NCI-H524 (cell line): ENCODE data around the gene CA10.

ENCODE experiments used
- DNase-seq, 2 experiments: peaks; one replicate each; lab custom pipeline; 2025; lab: John Stamatoyannopoulos, UW

CA10 gene

DNA sequence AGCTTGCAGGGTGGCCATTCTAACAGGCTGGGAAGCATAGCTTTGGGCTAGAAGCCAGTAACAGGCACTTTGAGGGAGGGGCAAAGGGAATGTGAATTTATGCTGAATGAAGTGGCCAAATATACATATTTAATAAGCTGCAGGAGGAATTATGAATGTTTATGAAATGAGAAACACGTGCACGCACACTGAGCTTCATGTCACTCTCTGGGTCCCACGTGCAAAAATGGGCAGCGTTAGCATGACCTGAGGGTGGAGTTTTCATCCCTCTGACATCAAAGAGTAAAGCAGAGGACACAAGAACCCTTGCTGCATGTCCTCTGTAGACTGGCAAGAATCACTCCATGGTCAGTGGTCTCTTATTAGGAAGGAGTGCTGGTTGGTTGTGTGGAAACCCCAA is 561.2 kb downstream of the CA10 start:
- no peak for DNase-seq

DNA sequence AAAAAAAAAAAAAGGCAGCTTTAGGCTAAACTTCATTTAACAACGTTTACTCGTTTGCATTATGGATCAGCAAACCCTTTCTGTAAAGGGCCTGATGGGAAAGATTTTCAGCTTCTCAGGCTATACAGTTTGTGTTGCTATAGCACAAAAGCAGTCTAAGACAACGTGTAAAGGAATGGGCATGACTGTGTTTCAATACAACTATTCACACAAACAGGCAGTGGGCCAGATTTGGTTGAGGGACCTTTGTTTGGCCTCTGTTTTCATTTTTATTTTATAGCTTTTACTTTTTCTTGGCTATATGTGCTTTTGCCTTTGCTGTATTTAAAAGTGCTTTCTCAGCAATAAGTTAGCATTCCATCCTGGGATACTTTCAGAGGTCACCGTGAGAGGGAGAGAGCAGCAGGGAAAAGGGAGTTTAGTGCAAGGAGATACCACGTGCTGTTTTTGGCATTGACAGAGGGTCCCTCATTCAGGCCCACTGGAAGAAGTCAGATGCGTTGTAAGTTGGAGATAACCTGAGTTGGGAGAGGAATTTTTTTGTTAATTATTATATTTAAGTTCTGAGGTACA is 562.6 kb downstream of the CA10 start:
- DNase-seq, result no peak

DNA sequence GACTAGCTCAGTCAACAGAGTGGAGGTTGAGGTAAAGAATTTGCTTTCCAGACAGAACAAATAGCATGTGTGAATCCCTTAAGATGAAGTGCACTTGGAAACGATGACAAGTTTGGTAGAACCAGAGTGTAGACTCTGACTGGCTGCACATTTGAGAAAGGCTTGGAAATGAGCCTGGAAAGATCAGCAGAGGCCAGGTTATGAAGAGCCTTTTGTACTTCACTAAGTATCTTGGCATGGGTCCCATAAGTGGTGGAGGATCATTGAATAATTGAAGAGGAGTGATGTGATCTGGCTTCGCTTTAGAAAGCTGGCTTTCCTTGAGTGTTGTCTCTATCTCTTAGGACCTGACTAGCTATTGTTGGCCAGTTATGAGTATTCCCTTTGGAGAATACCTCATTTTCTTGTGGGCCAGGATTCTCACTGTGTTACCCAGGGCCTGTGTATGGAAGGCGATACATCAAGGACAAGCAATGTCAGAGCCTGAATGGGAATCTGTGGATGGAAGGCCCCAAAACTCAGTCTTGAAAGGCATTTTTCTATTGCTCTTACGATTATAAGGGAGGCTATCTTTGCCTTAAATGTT is 568.4 kb downstream of the CA10 start:
- DNase-seq, result peak in 1 of 2 experiments; percentile 33

DNA sequence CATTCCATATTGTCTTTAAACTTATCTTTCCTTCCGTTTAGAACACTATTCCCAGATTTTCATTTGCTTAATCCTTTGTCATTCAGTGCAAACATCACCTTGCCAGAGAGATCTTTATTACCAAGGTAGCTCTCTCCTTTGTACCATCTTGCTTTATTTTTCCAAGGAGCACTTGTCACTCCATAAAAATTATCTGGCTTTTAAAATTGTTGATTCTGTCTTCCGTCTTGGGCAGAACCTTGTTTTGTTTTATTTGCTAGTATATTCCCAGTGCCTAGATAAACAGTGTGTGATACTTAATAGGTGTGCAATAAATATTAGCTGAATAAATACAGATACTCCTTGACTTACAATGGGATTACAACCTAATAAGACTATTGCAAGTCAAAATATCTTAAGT is 570.5 kb downstream of the CA10 start:
- DNase-seq, result no peak

DNA sequence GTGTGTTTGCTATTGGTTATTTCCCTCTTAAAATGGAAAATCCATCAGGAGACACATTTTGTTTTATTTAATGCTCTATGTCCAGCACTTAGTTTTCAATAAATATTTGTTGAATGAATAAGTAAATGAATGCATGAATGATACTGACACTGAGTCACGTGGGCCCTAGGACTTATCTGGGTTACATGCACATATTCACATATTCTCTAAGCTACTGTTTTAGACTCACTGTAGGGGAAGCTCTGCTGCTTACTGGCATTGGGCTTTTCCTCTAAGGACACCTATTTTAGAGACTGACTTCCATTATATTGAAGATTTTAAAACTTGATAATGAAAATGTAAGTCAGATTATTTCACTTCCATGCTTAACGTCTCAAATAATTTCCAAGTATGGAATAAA is 571.0 kb downstream of the CA10 start:
- DNase-seq, result no peak

DNA sequence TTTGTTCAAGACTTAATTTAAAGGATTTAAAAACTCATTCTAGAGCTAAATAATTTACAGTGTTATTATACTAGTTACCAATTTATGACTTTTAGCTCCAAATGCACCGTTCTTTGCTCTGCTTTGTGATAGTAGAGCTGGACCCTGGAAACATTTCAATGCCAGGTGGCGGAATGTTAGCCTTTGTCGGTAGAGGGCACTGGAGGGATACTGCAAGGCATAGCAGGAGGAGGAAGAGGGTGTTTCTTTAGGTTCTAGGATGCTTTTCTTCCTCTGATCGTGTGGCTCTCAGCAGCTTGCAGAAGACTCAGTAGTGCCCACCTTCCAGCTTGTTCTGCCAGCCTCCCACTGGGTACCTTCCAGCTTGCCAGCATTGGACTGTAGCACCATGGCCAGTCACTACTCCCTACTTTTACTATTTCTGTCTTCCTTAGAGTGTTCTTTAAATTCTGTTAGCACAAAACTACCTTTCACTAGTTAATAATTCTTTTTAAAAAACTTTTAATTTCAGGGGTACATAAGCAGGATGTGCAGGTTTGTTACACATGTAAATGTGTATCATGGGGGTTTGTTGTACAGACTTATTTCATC is 572.9 kb downstream of the CA10 start:
- peak; percentile 50 to 71 for DNase-seq

DNA sequence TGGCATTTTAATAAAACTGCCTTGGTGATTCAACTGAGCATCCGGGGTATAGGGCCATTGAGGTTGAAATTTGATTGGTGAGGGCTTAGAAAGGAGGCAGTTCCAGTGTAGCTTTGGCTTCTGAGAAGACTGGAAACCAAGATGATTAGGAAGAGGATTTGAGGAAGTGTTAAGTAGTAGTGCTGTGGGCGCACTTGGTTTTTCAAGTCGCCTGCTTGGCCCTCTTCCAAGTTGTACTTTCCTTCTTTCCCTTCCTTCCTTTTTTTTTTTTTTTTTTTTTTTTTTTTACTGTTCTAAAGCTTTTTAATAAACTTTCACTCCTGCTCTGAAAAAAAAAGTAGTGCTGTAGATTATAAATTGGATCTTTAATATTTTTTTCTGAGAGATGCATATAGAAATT is 577.6 kb downstream of the CA10 start:
- DNase-seq, result no peak
